ENCODE results near the gene SPRY2. TPM values are rescaled to one million over a fixed set of nuclear protein-coding genes. Genes with fewer than 3 reads are reported as not detected.

SPRY2 gene
- total RNA-seq, 1 experiment from 2014 or later: 19.0 TPM

DNA sequence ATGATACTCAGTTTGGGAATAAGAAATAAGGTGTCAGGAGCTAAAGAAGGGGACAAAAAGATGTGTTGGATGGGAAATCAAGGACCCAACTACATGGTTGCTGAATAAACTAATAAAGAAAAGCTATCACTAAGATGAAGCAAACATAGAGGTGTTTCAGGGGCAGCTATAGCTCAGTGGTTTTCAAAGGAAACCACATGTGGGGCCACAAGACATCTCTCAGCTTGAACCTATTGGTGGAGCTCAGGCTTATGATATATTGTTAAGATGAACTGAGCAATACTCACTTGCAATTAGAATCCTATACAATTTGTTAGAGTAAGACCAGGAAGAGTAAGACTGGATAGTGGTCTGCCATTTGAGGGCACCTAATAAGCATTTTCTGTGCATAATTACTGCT is 45.1 kb upstream of the SPRY2 start:
- H3K9me2 ChIP-seq (replicated peaks; ENCODE audit: low read length): no peaks in the 10 kb centered on the region
- ChIA-PET POLR2A (ENCODE audit: unreplicated experiment) (no interaction called here), CTCF (no interaction called here)
- no peaks in the 10 kb centered on the region for H4K20me1 ChIP-seq (ENCODE audit: low read length)
- no peaks in the 10 kb centered on the region for H3K79me2 ChIP-seq (ENCODE audit: low read length)
- BruUV-seq (replicated peaks): no TSS peak
- intact Hi-C loops (cut with micrococcal nuclease): no loop called here
- TF ChIP-seq, protein P1, sequence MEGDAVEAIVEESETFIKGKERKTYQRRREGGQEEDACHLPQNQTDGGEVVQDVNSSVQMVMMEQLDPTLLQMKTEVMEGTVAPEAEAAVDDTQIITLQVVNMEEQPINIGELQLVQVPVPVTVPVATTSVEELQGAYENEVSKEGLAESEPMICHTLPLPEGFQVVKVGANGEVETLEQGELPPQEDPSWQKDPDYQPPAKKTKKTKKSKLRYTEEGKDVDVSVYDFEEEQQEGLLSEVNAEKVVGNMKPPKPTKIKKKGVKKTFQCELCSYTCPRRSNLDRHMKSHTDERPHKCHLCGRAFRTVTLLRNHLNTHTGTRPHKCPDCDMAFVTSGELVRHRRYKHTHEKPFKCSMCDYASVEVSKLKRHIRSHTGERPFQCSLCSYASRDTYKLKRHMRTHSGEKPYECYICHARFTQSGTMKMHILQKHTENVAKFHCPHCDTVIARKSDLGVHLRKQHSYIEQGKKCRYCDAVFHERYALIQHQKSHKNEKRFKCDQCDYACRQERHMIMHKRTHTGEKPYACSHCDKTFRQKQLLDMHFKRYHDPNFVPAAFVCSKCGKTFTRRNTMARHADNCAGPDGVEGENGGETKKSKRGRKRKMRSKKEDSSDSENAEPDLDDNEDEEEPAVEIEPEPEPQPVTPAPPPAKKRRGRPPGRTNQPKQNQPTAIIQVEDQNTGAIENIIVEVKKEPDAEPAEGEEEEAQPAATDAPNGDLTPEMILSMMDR (conservative IDR thresholded peaks at IDR 0.05; ENCODE audit: low read depth, low read length): no peak
- no peak overlapping the region for H2AFZ ChIP-seq (ENCODE audit: low read length)
- H3F3A ChIP-seq (ENCODE audit: low read length, unreplicated experiment): no peaks in the 10 kb centered on the region
- H3K27ac ChIP-seq (ENCODE audit: low read length): no peak overlapping the region
- no peak overlapping the region for H3K4me2 ChIP-seq (ENCODE audit: low read length)
- no peaks in the 10 kb centered on the region for H3K36me3 ChIP-seq (ENCODE audit: low read depth, low read length)
- H3K27me3 ChIP-seq (ENCODE audit: low read length): no peaks in the 10 kb centered on the region
- H3K9me3 ChIP-seq (ENCODE audit: low read length): no peaks in the 10 kb centered on the region
- no peak for ATAC-seq
- H3K9ac ChIP-seq (ENCODE audit: low read length): no peak overlapping the region
- DNase-seq: no peak
- no peaks in the 10 kb centered on the region for H3K4me1 ChIP-seq (ENCODE audit: insufficient read depth, low read length)
- no peak overlapping the region for H3K4me3 ChIP-seq (ENCODE audit: low read length)

DNA sequence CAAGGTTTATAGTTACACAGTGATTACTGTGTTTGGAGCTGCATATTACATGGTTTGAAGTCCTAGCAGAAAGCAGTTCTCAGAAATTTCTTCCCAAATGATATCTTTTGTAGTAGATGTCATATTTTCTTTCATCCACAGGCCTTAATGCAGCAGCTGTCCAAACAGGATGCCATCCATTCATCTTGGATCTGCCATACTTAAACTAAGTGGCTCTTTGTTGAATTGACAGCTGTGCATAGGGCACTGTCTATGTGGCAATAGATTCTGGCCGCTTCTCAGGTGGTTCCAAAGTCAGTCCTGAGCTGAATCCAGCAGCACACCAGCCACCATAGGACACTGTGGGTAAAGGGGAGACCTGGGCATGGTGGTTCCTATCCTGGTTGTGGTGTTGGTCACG is 41.6 kb upstream of the SPRY2 start:
- intact Hi-C loops (cut with micrococcal nuclease): no loop called here
- no peaks in the 10 kb centered on the region for H4K20me1 ChIP-seq (ENCODE audit: low read length)
- ChIA-PET POLR2A (ENCODE audit: unreplicated experiment) (no interaction called here), CTCF (no interaction called here)
- H3K4me1 ChIP-seq (ENCODE audit: insufficient read depth, low read length): peaks cover 4% of the 10 kb centered on the region; the same call in 1 of the 2 replicates
- H3K9ac ChIP-seq (ENCODE audit: low read length): no peak overlapping the region
- BruUV-seq (replicated peaks): no TSS peak
- no peaks in the 10 kb centered on the region for H3K79me2 ChIP-seq (ENCODE audit: low read length)
- no peak overlapping the region for H3K4me3 ChIP-seq (ENCODE audit: low read length)
- H3K36me3 ChIP-seq (ENCODE audit: low read depth, low read length): no peaks in the 10 kb centered on the region
- H3K27ac ChIP-seq (ENCODE audit: low read length): no peak overlapping the region
- H3F3A ChIP-seq (ENCODE audit: low read length, unreplicated experiment): no peaks in the 10 kb centered on the region
- H3K9me3 ChIP-seq (ENCODE audit: low read length): no peaks in the 10 kb centered on the region
- ATAC-seq: no peak
- H2AFZ ChIP-seq (ENCODE audit: low read length): no peak overlapping the region
- no peak for DNase-seq
- no peak overlapping the region for H3K4me2 ChIP-seq (ENCODE audit: low read length)
- no peak for TF ChIP-seq EZH2 (IDR thresholded peaks at IDR 0.05; ENCODE audit: low read length, unreplicated experiment)
- TF ChIP-seq EZH2phosphoT487 (IDR thresholded peaks at IDR 0.05; ENCODE audit: borderline replicate concordance, low read length): no peak
- TF ChIP-seq, protein P1 (conservative IDR thresholded peaks at IDR 0.05; ENCODE audit: low read depth, low read length): no peak
- H3K9me2 ChIP-seq (replicated peaks; ENCODE audit: low read length): no peaks in the 10 kb centered on the region
- no peaks in the 10 kb centered on the region for H3K27me3 ChIP-seq (ENCODE audit: low read length)

DNA sequence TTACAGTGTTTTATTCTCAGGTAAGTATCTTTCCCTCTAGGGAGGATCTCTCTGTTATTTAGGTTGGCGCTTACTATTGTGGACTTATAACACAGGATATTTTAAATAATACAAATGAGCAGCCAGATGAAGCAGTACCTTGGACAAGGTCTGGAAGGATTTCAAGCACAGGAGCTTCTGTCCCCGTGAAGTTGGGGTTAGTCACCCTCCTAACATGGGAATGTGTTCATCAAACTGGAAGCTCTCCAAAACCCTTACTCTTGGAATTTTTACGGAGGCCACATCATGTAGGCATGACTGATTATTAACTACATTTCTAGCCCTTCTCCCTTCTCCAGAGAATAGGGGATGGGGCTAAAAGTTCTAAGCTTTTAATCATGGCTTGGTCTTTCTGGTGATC is 38.3 kb upstream of the SPRY2 start:
- Histone ChIP-seq H3K27me3 (ENCODE audit: low read length) (no peaks in the 10 kb centered on the region), H3K9me3 (ENCODE audit: low read length) (no peaks in the 10 kb centered on the region), H3K9ac (ENCODE audit: low read length) (no peak overlapping the region), H3K36me3 (ENCODE audit: low read depth, low read length) (no peaks in the 10 kb centered on the region), H3K4me1 (ENCODE audit: insufficient read depth, low read length) (peaks cover 4% of the 10 kb centered on the region; the same call in 1 of the 2 replicates), H3K4me2 (ENCODE audit: low read length) (0 out of 2 replicates have a peak overlapping the region, but pooled peaks have one; percentile 18), H3K9me2 (replicated peaks; ENCODE audit: low read length) (no peaks in the 10 kb centered on the region), H3K79me2 (ENCODE audit: low read length) (no peaks in the 10 kb centered on the region), H3K27ac (ENCODE audit: low read length) (no peak overlapping the region), H4K20me1 (ENCODE audit: low read length) (no peaks in the 10 kb centered on the region), H2AFZ (ENCODE audit: low read length) (no peak overlapping the region), H3F3A (ENCODE audit: low read length, unreplicated experiment) (no peaks in the 10 kb centered on the region), H3K4me3 (ENCODE audit: low read length) (no peak overlapping the region)
- no peak for TF ChIP-seq EZH2phosphoT487 (IDR thresholded peaks at IDR 0.05; ENCODE audit: borderline replicate concordance, low read length)
- TF ChIP-seq EZH2 (IDR thresholded peaks at IDR 0.05; ENCODE audit: low read length, unreplicated experiment): no peak
- TF ChIP-seq, protein P1 (conservative IDR thresholded peaks at IDR 0.05; ENCODE audit: low read depth, low read length): no peak
- ATAC-seq: peak; percentile 76
- ChIA-PET POLR2A (ENCODE audit: unreplicated experiment) (interaction anchor here (0.8 kb wide), 1 partner anchor 173 kb away, joined by 6 read pairs; no protein-coding TSS in a partner anchor), CTCF (interaction anchor here (0.6 kb wide), 1 partner anchor 66 kb away, joined by 5 read pairs; no protein-coding TSS in a partner anchor)
- intact Hi-C loops (cut with micrococcal nuclease): loop anchor here (5.0 kb wide), 1 partner anchor 173 kb away; no protein-coding TSS in a partner anchor
- no TSS peak for BruUV-seq (replicated peaks)
- peak; percentile 85 for DNase-seq

All from PC-3 (cell line).